GM23338 (cell line): ENCODE measurements around the gene AACS. TPM values are rescaled to one million over a fixed set of nuclear protein-coding genes. Genes with fewer than 3 reads are reported as not detected.

ENCODE experiments used
- ATAC-seq: fragments of 200-7000 bp; cut with Tn5 transposase; 3 replicates; pipeline ENCODE4 v1.9.1; 2020
- DNase-seq: peaks from one replicate; pipeline ENCODE4 v3.0.0-alpha.2; 2015; ENCODE audit warnings: low spot score
- H2AFZ ChIP-seq: fragments of 200-600 bp; sonication (generic); 2 replicates; pipeline ENCODE4 v1.8.0; 2016; ENCODE audit warnings: antibody characterized with exemption, mild to moderate bottlenecking, moderate library complexity
- H3F3A ChIP-seq: fragments of 200-600 bp; sonication (generic); replicated peaks from 2 replicates; pipeline ENCODE4 v1.8.0; 2017; ENCODE audit warnings: antibody characterized with exemption, mixed run types, low read depth
- H3K27ac ChIP-seq: fragments of 200-600 bp; sonication (generic); 2 replicates; pipeline ENCODE4 v1.6.1; 2016; ENCODE audit warnings: low read depth
- H3K27me3 ChIP-seq: fragments of 200-600 bp; sonication (generic); 2 replicates; pipeline ENCODE4 v1.8.0; 2016; ENCODE audit warnings: mild to moderate bottlenecking, mixed run types, moderate library complexity; ENCODE audit not compliant: insufficient read depth
- H3K36me3 ChIP-seq: fragments of 200-600 bp; sonication (generic); 2 replicates; pipeline ENCODE4 v1.8.0; 2016; ENCODE audit warnings: mild to moderate bottlenecking; ENCODE audit not compliant: insufficient read depth
- H3K4me1 ChIP-seq: fragments of 200-600 bp; sonication (generic); 2 replicates; pipeline ENCODE4 v1.8.0; 2016; ENCODE audit warnings: mild to moderate bottlenecking, moderate library complexity; ENCODE audit not compliant: insufficient read depth
- H3K4me2 ChIP-seq: fragments of 200-600 bp; sonication (generic); 2 replicates; pipeline ENCODE4 v1.7.1; 2017; ENCODE audit warnings: mixed run types
- H3K4me3 ChIP-seq: fragments of 200-600 bp; sonication (generic); 2 replicates; pipeline ENCODE4 v1.6.1; 2016; ENCODE audit warnings: mixed run types
- H3K79me2 ChIP-seq: fragments of 200-600 bp; sonication (generic); replicated peaks from 2 replicates; pipeline ENCODE4 v1.8.0; 2017; ENCODE audit warnings: mild to moderate bottlenecking; ENCODE audit not compliant: insufficient read depth
- H3K9me2 ChIP-seq: fragments of 200-600 bp; sonication (generic); 2 replicates; pipeline ENCODE4 v1.8.0; 2017; ENCODE audit not compliant: insufficient read depth
- H4K20me1 ChIP-seq: fragments of 200-600 bp; sonication (generic); replicated peaks from 2 replicates; pipeline ENCODE4 v1.8.0; 2017; ENCODE audit warnings: mild to moderate bottlenecking; ENCODE audit not compliant: insufficient read depth
- H3K27ac Mint-ChIP-seq: 2 replicates; pipeline ENCODE4 v1.8.0; 2020; ENCODE audit warnings: inconsistent platforms, mild to moderate bottlenecking, moderate library complexity, mixed read lengths
- H3K27me3 Mint-ChIP-seq: 3 replicates; pipeline ENCODE4 v1.8.0; 2022; ENCODE audit warnings: low read depth, mild to moderate bottlenecking, moderate library complexity, mixed read lengths, inconsistent platforms; ENCODE audit not compliant: insufficient read depth, poor library complexity
- H3K36me3 Mint-ChIP-seq: 3 replicates; pipeline ENCODE4 v1.8.0; 2021; ENCODE audit warnings: low read depth, mild to moderate bottlenecking, inconsistent platforms, moderate library complexity, mixed read lengths
- H3K4me1 Mint-ChIP-seq: 3 replicates; pipeline ENCODE4 v1.8.0; 2020; ENCODE audit warnings: mild to moderate bottlenecking, inconsistent platforms, mixed read lengths
- H3K4me3 Mint-ChIP-seq: 3 replicates; pipeline ENCODE4 v1.8.0; 2021; ENCODE audit warnings: moderate library complexity, mild to moderate bottlenecking, inconsistent platforms, mixed read lengths
- H3K9me3 Mint-ChIP-seq: 3 replicates; pipeline ENCODE4 v1.8.0; 2020; ENCODE audit warnings: moderate library complexity, mild to moderate bottlenecking, inconsistent platforms, mixed read lengths
- CREB1 ChIP-seq: fragments of 250-450 bp; sonication (Bioruptor Pico); IDR thresholded peaks from 2 replicates; pipeline ENCODE4 v1.5.0; 2020; ENCODE audit warnings: low read depth, mild to moderate bottlenecking, moderate library complexity
- CTCF ChIP-seq, 2 experiments: fragments of 200-600 bp in 1 of 2; sonication (generic) in 1 of 2; conservative IDR thresholded peaks; 2 replicates each; pipeline versions ENCODE4 v1.5.1 to v1.6.1; 2016 to 2017; ENCODE audit warnings: antibody characterized with exemption in 2 of 2, low read depth in 2 of 2, mild to moderate bottlenecking in 2 of 2, moderate library complexity in 1 of 2
- ETS1 ChIP-seq: IDR thresholded peaks from 2 replicates; pipeline ENCODE4 v1.6.1; 2016; ENCODE audit warnings: antibody characterized with exemption
- EZH2 ChIP-seq: fragments of 200-600 bp; sonication (generic); IDR thresholded peaks from one replicate; pipeline ENCODE4 v1.8.0; 2017; ENCODE audit warnings: antibody characterized with exemption, mild to moderate bottlenecking, low read depth; ENCODE audit not compliant: unreplicated experiment
- JUNB ChIP-seq: IDR thresholded peaks from one replicate; pipeline ENCODE4 v1.6.1; 2016; ENCODE audit warnings: antibody characterized with exemption; ENCODE audit not compliant: unreplicated experiment
- POLR2AphosphoS5 ChIP-seq: IDR thresholded peaks from 2 replicates; pipeline ENCODE4 v1.6.1; 2016; ENCODE audit warnings: antibody characterized with exemption, low read depth
- REST ChIP-seq: IDR thresholded peaks from one replicate; pipeline ENCODE4 v1.6.1; 2018; ENCODE audit warnings: antibody characterized with exemption; ENCODE audit not compliant: unreplicated experiment
- STAT1 ChIP-seq: IDR thresholded peaks from one replicate; pipeline ENCODE4 v1.6.1; 2016; ENCODE audit warnings: antibody characterized with exemption; ENCODE audit not compliant: unreplicated experiment
- ZNF331 ChIP-seq: fragments of 250-450 bp; sonication (Bioruptor Pico); IDR thresholded peaks from 2 replicates; pipeline ENCODE4 v1.5.0; 2020; ENCODE audit warnings: low read depth, mild to moderate bottlenecking, moderate library complexity
- polyA plus RNA-seq: library from polyadenylated mRNA; unstranded; fragments of >200 nt; fragmentation: Nextera tagmentation; extraction: Ambion mirVana; gene quantifications from 2 replicates; pipeline ENCODE4 v1.2.1, GENCODE V29; 2016
- total RNA-seq: library from RNA; depleted of rRNA; stranded (reverse); fragments of >200 nt; shearing (Covaris generic); gene quantifications from 2 replicates; pipeline ENCODE4 v1.2.3, GENCODE V29; 2014

AACS gene
- total and polyA plus RNA-seq, 2 experiments from 2014 or later: 31.1 to 64.4 TPM

GRCh38 chr12:125114365-125115141, 49.3 kb downstream of the AACS start:
- Histone ChIP-seq H2AFZ (no peak overlapping the region), H3K27me3 (no peaks in the 10 kb centered on the region), H3K4me1 (no peaks in the 10 kb centered on the region), H3K4me3 (no peak overlapping the region), H3K79me2 (no peaks in the 10 kb centered on the region), H3K4me2 (no peak overlapping the region), H3K36me3 (peaks cover 9% of the 10 kb centered on the region; the same call in 1 of the 2 replicates), H3K9me2 (no peaks in the 10 kb centered on the region), H3F3A (no peaks in the 10 kb centered on the region), H4K20me1 (no peaks in the 10 kb centered on the region; the same call in none of the 2 replicates), H3K27ac (no peak overlapping the region)
- Mint-ChIP-seq H3K27me3 (peaks cover 4% of the 10 kb centered on the region), H3K4me1 (peaks cover 4% of the 10 kb centered on the region), H3K27ac (no peak overlapping the region), H3K36me3 (peaks cover 47% of the 10 kb centered on the region), H3K4me3 (no peak overlapping the region), H3K9me3 (peaks cover 3% of the 10 kb centered on the region; the same call in 2 of the 3 replicates)
- DNase-seq: no peak
- no peak for ATAC-seq
- no peak for TF ChIP-seq REST
- TF ChIP-seq EZH2: no peak
- TF ChIP-seq STAT1: no peak
- no peak for TF ChIP-seq ZNF331
- no peak for TF ChIP-seq POLR2AphosphoS5
- no peak for TF ChIP-seq ETS1
- no peak for TF ChIP-seq JUNB
- no peak for TF ChIP-seq CREB1 (CRISPR knock-in tag)

GRCh38 chr12:125120566-125120965, 55.3 kb downstream of the AACS start:
- no peak for DNase-seq
- Histone ChIP-seq H3K4me3 (no peak overlapping the region), H3F3A (no peaks in the 10 kb centered on the region), H2AFZ (no peak overlapping the region), H3K27ac (peak overlapping the region; percentile 50), H3K79me2 (no peaks in the 10 kb centered on the region), H3K4me1 (no peaks in the 10 kb centered on the region), H3K27me3 (no peaks in the 10 kb centered on the region), H4K20me1 (no peaks in the 10 kb centered on the region), H3K36me3 (peaks cover 4% of the 10 kb centered on the region; the same call in 1 of the 2 replicates), H3K4me2 (no peak overlapping the region), H3K9me2 (no peaks in the 10 kb centered on the region)
- Mint-ChIP-seq H3K36me3 (peaks cover 31% of the 10 kb centered on the region), H3K27ac (no peak overlapping the region), H3K9me3 (no peaks in the 10 kb centered on the region), H3K4me1 (peaks cover 4% of the 10 kb centered on the region; the same call in 1 of the 3 replicates), H3K4me3 (no peak overlapping the region), H3K27me3 (peaks cover 7% of the 10 kb centered on the region)
- no peak for ATAC-seq
- no peak for TF ChIP-seq CTCF (conservative IDR thresholded peaks at IDR 0.05; ENCODE audit: low read depth in 2 of 2)
- no peak for TF ChIP-seq CREB1 (CRISPR knock-in tag)
